Endothelial cell (in vitro differentiated cells): Measurements from ENCODE around the gene PPFIA4. TPM values are rescaled to one million over a fixed set of nuclear protein-coding genes. Genes with fewer than 3 reads are reported as not detected.

Experiments used
- DNase-seq: peaks from one replicate; pipeline ENCODE4 v3.0.0; 2021; ENCODE audit warnings: low spot score
- H3K27ac Mint-ChIP-seq: one replicate; pipeline ENCODE4 v1.8.0; 2021; ENCODE audit warnings: mixed read lengths, inconsistent platforms; ENCODE audit not compliant: unreplicated experiment
- H3K27me3 Mint-ChIP-seq: one replicate; pipeline ENCODE4 v1.8.0; 2021; ENCODE audit warnings: mild to moderate bottlenecking, moderate library complexity, mixed read lengths, inconsistent platforms; ENCODE audit not compliant: unreplicated experiment
- H3K36me3 Mint-ChIP-seq: one replicate; pipeline ENCODE4 v1.8.0; 2021; ENCODE audit warnings: mild to moderate bottlenecking, low read depth, mixed read lengths, inconsistent platforms; ENCODE audit not compliant: unreplicated experiment
- H3K4me1 Mint-ChIP-seq: one replicate; pipeline ENCODE4 v1.8.0; 2021; ENCODE audit warnings: mild to moderate bottlenecking, mixed read lengths, inconsistent platforms; ENCODE audit not compliant: unreplicated experiment
- H3K4me3 Mint-ChIP-seq: one replicate; pipeline ENCODE4 v1.8.0; 2021; ENCODE audit warnings: mild to moderate bottlenecking, mixed read lengths, inconsistent platforms; ENCODE audit not compliant: unreplicated experiment
- H3K9me3 Mint-ChIP-seq: one replicate; pipeline ENCODE4 v1.8.0; 2021; ENCODE audit warnings: mixed read lengths, inconsistent platforms; ENCODE audit not compliant: unreplicated experiment
- total RNA-seq: library from RNA; stranded (reverse); fragmentation: NEBNext Ultra II Directional; extraction: Animal tissue kit (Norgen Biotek cat#: 25700); gene quantifications from one replicate; pipeline ENCODE4 v1.2.1, GENCODE V29; 2021; ENCODE audit not compliant: unreplicated experiment
- TF ChIP-seq, protein P1 (sequence below): fragments of 200-600 bp; sonication (generic); IDR thresholded peaks from one replicate; pipeline ENCODE4 v1.5.0; 2021; ENCODE audit warnings: antibody characterized with exemption; ENCODE audit not compliant: unreplicated experiment

The PPFIA4 gene
- total RNA-seq, 1 donor from 2014 or later = 4.0 TPM

DNA sequence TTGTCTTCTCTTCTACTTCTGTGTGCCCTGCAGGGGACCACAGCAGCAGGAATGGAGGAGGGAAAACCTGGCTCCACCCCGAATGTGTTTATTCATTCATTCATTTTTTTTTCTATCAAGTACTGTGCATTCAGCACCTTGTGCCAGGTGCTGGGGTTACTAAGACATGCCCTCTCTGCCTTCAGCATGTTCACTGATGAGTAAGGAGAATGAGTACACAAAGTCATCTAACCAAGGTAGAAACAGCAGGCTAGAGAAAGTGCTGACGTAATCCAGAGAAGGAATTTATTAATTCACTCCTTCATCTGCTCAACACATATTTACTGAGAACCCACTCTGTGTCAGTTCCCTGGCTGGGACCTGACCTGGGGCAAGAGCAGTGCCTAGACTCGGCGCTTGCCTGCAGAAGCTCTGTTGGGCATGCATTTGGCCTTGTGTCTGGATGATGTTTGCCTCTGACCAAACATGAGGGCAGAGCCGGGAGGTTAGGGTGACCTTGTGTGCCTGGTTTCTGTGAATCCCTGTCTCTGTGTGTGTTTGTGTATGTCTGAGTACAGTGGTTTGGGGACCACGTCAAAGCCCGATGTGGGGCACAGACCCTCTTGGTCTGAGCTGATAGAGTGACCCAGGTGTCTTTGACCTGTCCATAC lies 62.8 kb downstream of the PPFIA4 start:
- Mint-ChIP-seq H3K4me1 (peaks cover 37% of the 10 kb centered on the region), H3K9me3 (no peaks in the 10 kb centered on the region), H3K36me3 (peaks cover 22% of the 10 kb centered on the region), H3K4me3 (no peak overlapping the region), H3K27me3 (peaks cover 10% of the 10 kb centered on the region), H3K27ac (no peak overlapping the region)
- TF ChIP-seq, protein P1, sequence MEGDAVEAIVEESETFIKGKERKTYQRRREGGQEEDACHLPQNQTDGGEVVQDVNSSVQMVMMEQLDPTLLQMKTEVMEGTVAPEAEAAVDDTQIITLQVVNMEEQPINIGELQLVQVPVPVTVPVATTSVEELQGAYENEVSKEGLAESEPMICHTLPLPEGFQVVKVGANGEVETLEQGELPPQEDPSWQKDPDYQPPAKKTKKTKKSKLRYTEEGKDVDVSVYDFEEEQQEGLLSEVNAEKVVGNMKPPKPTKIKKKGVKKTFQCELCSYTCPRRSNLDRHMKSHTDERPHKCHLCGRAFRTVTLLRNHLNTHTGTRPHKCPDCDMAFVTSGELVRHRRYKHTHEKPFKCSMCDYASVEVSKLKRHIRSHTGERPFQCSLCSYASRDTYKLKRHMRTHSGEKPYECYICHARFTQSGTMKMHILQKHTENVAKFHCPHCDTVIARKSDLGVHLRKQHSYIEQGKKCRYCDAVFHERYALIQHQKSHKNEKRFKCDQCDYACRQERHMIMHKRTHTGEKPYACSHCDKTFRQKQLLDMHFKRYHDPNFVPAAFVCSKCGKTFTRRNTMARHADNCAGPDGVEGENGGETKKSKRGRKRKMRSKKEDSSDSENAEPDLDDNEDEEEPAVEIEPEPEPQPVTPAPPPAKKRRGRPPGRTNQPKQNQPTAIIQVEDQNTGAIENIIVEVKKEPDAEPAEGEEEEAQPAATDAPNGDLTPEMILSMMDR = no peak
- no peak for DNase-seq

GRCh38 chr1:203089651-203090045 lies 63.4 kb downstream of the PPFIA4 start:
- no peak overlapping the region for H3K27ac Mint-ChIP-seq
- H3K4me1 Mint-ChIP-seq = peaks cover 35% of the 10 kb centered on the region
- TF ChIP-seq, protein P1 = no peak
- H3K27me3 Mint-ChIP-seq = peaks cover 10% of the 10 kb centered on the region
- DNase-seq = no peak
- peaks cover 26% of the 10 kb centered on the region for H3K36me3 Mint-ChIP-seq
- H3K9me3 Mint-ChIP-seq = peaks cover 5% of the 10 kb centered on the region
- no peak overlapping the region for H3K4me3 Mint-ChIP-seq

DNA sequence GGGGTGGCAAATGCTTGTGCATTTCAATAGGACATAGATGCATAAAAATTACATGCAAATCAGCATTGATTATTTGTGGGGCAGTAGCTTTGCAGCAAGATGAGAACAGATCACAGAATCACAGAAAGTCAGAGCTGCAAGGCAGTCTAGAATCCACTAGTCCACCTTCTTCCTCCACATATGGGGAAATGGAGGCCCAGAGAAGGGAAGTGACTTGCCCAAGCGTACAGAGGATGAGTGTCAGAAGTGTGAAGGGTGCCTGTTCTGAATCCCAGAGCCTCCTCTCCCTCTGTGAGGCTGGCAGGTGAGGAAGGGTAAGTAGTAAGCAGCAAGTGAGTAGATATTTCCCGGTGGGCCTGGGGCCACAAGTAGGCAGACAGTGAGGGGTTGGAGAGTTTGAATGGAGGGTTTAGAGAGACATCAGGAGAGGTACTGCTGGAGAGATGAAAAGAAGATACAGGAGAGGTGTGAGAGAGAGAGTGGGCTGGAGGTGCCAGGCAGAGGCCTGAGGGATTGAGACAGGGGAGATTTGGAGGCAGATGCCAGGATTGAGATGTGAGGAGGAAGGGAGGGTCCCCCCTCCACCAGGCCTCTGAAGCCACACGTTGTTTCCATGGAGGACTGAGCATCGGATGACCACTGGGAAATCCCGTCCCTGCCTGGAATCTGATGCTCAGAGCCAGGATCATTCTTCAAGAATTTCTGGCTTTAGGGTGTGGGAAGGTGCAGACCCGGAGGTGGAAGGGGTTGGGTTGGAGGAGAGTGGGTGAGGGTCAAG lies 64.3 kb downstream of the PPFIA4 start:
- no peak for DNase-seq
- H3K27ac Mint-ChIP-seq = no peak overlapping the region

DNA sequence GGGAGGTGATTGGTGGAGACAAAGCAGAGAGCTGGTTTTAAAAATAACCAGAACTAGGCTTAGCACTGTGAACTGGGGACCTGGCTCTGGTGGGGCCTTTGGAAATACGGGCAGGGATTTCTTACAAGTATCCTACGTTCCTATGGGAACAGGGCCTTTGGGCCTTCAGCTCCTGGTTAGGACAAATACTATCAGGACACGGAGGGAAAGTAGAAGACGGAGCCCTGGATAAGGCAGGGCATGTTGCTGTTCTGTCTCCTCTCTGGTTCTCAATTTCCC lies 64.8 kb downstream of the PPFIA4 start:
- Mint-ChIP-seq H3K27me3 (peaks cover 10% of the 10 kb centered on the region), H3K4me3 (no peak overlapping the region), H3K36me3 (peaks cover 33% of the 10 kb centered on the region), H3K4me1 (peaks cover 27% of the 10 kb centered on the region), H3K9me3 (peaks cover 8% of the 10 kb centered on the region), H3K27ac (no peak overlapping the region)
- TF ChIP-seq, protein P1 = no peak
- no peak for DNase-seq

More for the DNA sequence above, 64.3 kb downstream of the PPFIA4 start:
- no peak overlapping the region for H3K4me3 Mint-ChIP-seq
- peaks cover 10% of the 10 kb centered on the region for H3K27me3 Mint-ChIP-seq
- peaks cover 33% of the 10 kb centered on the region for H3K36me3 Mint-ChIP-seq
- peaks cover 8% of the 10 kb centered on the region for H3K9me3 Mint-ChIP-seq
- TF ChIP-seq, protein P1 = no peak
- peaks cover 31% of the 10 kb centered on the region for H3K4me1 Mint-ChIP-seq

- TF ChIP-seq, protein P1 = no peak
- peaks cover 8% of the 10 kb centered on the region for H3K9me3 Mint-ChIP-seq
- H3K4me3 Mint-ChIP-seq = no peak overlapping the region
- peaks cover 6% of the 10 kb centered on the region for H3K27me3 Mint-ChIP-seq
- no peak for DNase-seq
- peaks cover 26% of the 10 kb centered on the region for H3K36me3 Mint-ChIP-seq
- H3K27ac Mint-ChIP-seq = no peak overlapping the region
- peaks cover 20% of the 10 kb centered on the region for H3K4me1 Mint-ChIP-seq
Observed at GRCh38 chr1:203091761-203092330, 65.6 kb downstream of the PPFIA4 start.
